VCaP (cell line): ENCODE data around the gene SERPINE2.

ENCODE experiments used
- H3K27ac ChIP-seq: fragments of 450-650 bp; 2 replicates; pipeline ENCODE4 v1.5.1; 2017
- CTCF ChIP-seq: fragments of 450-650 bp; conservative IDR thresholded peaks from 2 replicates; pipeline ENCODE4 v1.5.1; 2017; ENCODE audit warnings: mild to moderate bottlenecking, moderate library complexity

Gene SERPINE2

GRCh38 chr2:224033601-224034000 is 5.5 kb downstream of the SERPINE2 start:
- H3K27ac ChIP-seq, result no peak overlapping the region
- TF ChIP-seq CTCF, result no peak

- no peak for TF ChIP-seq CTCF
- no peak overlapping the region for H3K27ac ChIP-seq
Measured at GRCh38 chr2:224032283-224032682, 6.8 kb downstream of the SERPINE2 start.

- TF ChIP-seq CTCF, result no peak
- no peak overlapping the region for H3K27ac ChIP-seq
Measured at GRCh38 chr2:224031358-224031970, 7.6 kb downstream of the SERPINE2 start.

- TF ChIP-seq CTCF, result no peak
- H3K27ac ChIP-seq, result no peak overlapping the region
Measured at GRCh38 chr2:224030786-224031185, 8.3 kb downstream of the SERPINE2 start.

- TF ChIP-seq CTCF, result no peak
Measured at GRCh38 chr2:224029876-224030275, 9.2 kb downstream of the SERPINE2 start.

GRCh38 chr2:224027931-224028330 is 11.2 kb downstream of the SERPINE2 start:
- no peak overlapping the region for H3K27ac ChIP-seq
- no peak for TF ChIP-seq CTCF

More at GRCh38 chr2:224029876-224030275, 9.2 kb downstream of the SERPINE2 start:
- no peak overlapping the region for H3K27ac ChIP-seq

- H3K27ac ChIP-seq, result no peak overlapping the region
- no peak for TF ChIP-seq CTCF
Measured at GRCh38 chr2:224027070-224027469, 12.0 kb downstream of the SERPINE2 start.
